ENCODE results near the gene LRFN4. TPM values are rescaled to one million over a fixed set of nuclear protein-coding genes. Genes with fewer than 3 reads are reported as not detected.

LRFN4 gene
- total and polyA plus RNA-seq, 2 of the 13 experiments (the other 11 are each of a cell fraction or from before 2014, with no cell fraction given): 1.3 to 6.8 TPM

DNA sequence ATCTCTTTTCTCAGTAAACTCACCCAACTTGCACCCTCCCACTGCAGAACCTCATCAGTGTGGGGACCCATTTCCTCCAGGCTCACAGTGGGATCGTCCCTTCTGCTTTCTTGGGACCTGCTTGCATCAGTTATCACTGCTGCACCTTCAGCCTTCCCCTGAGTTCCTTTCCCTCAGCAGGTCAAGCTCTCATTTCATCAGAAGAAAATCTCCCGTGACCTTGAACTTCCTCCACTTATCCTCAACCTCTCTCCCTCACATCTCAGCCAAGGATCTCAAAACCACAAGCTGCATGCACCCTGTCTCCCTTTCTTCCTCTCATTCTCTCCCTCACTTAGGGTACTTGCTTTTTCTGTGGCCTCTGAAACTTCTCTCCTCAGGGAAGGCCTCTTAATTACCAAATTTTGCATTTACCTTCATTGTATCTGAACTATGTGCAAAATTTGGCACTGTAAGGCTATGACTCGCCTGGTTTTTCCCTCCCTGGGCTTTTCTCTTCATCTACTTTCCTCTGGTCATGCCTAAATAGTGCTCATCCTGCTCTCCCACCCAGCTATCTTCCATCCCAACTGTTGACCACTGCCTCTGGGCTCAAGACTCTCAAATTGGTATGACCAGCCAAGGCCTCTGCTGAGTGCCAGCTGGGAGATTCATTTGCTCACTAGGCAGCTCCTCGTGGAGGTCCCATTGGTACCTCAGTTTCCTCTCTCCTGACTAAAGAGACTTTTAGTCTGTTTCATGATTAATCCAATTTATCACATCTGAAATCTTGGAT, 16.4 kb upstream of the LRFN4 start (continued):
- TF ChIP-seq, protein P1, sequence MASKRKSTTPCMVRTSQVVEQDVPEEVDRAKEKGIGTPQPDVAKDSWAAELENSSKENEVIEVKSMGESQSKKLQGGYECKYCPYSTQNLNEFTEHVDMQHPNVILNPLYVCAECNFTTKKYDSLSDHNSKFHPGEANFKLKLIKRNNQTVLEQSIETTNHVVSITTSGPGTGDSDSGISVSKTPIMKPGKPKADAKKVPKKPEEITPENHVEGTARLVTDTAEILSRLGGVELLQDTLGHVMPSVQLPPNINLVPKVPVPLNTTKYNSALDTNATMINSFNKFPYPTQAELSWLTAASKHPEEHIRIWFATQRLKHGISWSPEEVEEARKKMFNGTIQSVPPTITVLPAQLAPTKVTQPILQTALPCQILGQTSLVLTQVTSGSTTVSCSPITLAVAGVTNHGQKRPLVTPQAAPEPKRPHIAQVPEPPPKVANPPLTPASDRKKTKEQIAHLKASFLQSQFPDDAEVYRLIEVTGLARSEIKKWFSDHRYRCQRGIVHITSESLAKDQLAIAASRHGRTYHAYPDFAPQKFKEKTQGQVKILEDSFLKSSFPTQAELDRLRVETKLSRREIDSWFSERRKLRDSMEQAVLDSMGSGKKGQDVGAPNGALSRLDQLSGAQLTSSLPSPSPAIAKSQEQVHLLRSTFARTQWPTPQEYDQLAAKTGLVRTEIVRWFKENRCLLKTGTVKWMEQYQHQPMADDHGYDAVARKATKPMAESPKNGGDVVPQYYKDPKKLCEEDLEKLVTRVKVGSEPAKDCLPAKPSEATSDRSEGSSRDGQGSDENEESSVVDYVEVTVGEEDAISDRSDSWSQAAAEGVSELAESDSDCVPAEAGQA (IDR thresholded peaks at IDR 0.05; ENCODE audit: low read depth): no peak
- TF ChIP-seq, protein P1 (CRISPR knock-in tag; IDR thresholded peaks at IDR 0.05; ENCODE audit: borderline replicate concordance): no peak
- TF ChIP-seq, protein P2, sequence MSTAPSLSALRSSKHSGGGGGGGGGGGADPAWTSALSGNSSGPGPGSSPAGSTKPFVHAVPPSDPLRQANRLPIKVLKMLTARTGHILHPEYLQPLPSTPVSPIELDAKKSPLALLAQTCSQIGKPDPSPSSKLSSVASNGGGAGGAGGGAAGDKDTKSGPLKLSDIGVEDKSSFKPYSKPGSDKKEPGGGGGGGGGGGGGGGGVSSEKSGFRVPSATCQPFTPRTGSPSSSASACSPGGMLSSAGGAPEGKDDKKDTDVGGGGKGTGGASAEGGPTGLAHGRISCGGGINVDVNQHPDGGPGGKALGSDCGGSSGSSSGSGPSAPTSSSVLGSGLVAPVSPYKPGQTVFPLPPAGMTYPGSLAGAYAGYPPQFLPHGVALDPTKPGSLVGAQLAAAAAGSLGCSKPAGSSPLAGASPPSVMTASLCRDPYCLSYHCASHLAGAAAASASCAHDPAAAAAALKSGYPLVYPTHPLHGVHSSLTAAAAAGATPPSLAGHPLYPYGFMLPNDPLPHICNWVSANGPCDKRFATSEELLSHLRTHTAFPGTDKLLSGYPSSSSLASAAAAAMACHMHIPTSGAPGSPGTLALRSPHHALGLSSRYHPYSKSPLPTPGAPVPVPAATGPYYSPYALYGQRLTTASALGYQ (CRISPR knock-in tag; IDR thresholded peaks at IDR 0.05): no peak
- TF ChIP-seq BRD4 (CRISPR knock-in tag; IDR thresholded peaks at IDR 0.05) (no peak), HDAC6 (IDR thresholded peaks at IDR 0.05; ENCODE audit: low read depth, low read length) (no peak), ELF3 (CRISPR knock-in tag; IDR thresholded peaks at IDR 0.05) (no peak), CBX1 (IDR thresholded peaks at IDR 0.05; ENCODE audit: low read depth) (no peak), MEIS2 (CRISPR knock-in tag; IDR thresholded peaks at IDR 0.05) (no peak)
- TF ChIP-seq, protein P3, sequence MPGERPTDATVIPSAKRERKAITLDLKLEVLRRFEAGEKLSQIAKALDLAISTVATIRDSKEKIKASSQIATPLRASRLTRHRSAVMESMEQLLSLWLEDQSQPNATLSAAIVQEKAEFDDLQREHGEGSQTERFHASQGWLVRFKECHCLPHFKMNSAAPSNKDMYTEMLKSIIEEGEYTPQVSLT (CRISPR knock-in tag; IDR thresholded peaks at IDR 0.05; ENCODE audit: borderline replicate concordance, low read depth): no peak
- TF ChIP-seq, protein P4, sequence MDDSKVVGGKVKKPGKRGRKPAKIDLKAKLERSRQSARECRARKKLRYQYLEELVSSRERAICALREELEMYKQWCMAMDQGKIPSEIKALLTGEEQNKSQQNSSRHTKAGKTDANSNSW (CRISPR knock-in tag; IDR thresholded peaks at IDR 0.05; ENCODE audit: borderline replicate concordance): no peak
- TF ChIP-seq, protein P5, sequence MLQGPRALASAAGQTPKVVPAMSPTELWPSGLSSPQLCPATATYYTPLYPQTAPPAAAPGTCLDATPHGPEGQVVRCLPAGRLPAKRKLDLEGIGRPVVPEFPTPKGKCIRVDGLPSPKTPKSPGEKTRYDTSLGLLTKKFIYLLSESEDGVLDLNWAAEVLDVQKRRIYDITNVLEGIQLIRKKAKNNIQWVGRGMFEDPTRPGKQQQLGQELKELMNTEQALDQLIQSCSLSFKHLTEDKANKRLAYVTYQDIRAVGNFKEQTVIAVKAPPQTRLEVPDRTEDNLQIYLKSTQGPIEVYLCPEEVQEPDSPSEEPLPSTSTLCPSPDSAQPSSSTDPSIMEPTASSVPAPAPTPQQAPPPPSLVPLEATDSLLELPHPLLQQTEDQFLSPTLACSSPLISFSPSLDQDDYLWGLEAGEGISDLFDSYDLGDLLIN (CRISPR knock-in tag; IDR thresholded peaks at IDR 0.05; ENCODE audit: borderline replicate concordance): no peak
